ENCODE measurements around the gene SREBF2. TPM values are rescaled to one million over a fixed set of nuclear protein-coding genes. Genes with fewer than 3 reads are reported as not detected.

SREBF2 gene
- total RNA-seq, 1 donor from 2014 or later: 108 TPM

DNA sequence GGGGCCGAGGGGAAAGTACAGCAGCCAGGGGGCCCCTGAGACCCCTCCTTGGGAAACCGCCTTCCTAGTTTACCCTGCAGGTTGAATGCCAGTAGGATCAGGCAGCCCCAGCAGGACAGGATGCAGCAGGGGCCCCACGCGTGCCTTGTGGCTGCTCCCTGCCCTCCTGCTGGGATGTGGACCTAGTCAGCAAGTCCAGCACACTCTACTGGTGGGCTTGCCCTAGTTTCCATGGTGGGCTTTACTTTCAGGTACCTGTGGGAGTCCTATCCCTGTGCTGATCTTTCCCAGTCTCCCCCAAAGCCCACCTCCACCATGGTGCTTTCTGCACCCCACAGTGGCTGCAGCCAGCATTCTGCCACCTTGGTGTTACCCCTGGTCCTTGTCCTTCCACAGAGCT lies 59.8 kb downstream of the SREBF2 start:
- TF ChIP-seq, protein P1, sequence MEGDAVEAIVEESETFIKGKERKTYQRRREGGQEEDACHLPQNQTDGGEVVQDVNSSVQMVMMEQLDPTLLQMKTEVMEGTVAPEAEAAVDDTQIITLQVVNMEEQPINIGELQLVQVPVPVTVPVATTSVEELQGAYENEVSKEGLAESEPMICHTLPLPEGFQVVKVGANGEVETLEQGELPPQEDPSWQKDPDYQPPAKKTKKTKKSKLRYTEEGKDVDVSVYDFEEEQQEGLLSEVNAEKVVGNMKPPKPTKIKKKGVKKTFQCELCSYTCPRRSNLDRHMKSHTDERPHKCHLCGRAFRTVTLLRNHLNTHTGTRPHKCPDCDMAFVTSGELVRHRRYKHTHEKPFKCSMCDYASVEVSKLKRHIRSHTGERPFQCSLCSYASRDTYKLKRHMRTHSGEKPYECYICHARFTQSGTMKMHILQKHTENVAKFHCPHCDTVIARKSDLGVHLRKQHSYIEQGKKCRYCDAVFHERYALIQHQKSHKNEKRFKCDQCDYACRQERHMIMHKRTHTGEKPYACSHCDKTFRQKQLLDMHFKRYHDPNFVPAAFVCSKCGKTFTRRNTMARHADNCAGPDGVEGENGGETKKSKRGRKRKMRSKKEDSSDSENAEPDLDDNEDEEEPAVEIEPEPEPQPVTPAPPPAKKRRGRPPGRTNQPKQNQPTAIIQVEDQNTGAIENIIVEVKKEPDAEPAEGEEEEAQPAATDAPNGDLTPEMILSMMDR (IDR thresholded peaks at IDR 0.05; ENCODE audit: insufficient read depth, low read length, poor library complexity, severe bottlenecking): no peak
- no peak for DNase-seq (ENCODE audit: low read depth)
- no peaks in the 10 kb centered on the region for H3K36me3 ChIP-seq (ENCODE audit: control insufficient read depth, insufficient read depth, low read length)
- no peaks in the 10 kb centered on the region for H3K27me3 ChIP-seq (ENCODE audit: control insufficient read depth, insufficient read depth, low read length)
- no peak overlapping the region for H3K4me3 ChIP-seq (ENCODE audit: low read depth, low read length)

DNA sequence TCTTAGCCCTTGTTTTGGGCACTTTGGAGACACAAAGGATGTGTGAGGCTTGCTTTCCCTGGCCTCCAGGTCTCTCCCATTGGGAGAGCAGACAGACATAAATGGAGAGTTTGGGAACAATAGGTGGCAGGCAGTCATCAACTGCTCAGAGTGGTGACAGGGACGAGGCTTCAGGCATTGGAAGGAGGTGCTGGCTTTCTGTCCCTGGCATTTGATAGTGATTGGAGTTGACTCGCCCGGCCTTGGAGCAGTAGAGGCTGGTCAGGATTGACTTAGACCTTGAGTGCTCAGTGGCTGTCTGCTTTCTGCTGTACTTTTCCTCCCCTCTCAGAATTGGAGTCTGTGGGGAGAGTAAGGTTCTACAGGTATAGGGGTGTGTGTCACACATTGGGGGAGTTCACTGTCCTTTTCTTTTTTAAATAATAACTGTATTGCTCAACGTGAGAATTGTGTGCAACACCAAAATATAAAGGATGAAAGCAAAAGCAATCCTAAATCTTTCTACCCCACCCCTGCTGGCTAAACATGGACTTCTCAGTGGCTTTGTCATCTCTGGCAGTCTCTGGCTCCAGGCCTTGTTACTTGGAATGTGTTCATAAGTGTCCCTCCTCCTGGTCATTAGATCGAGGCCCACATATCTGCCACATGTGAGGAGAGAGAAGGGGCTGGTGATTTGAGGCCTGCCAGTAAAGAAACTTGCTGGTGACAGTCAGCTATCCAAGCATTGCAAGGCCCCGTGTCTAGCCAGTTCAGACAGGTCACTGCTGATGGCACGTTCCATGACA lies 60.9 kb downstream of the SREBF2 start:
- Histone ChIP-seq H3K4me3 (ENCODE audit: low read depth, low read length) (no peak overlapping the region), H3K27me3 (ENCODE audit: control insufficient read depth, insufficient read depth, low read length) (no peaks in the 10 kb centered on the region), H3K36me3 (ENCODE audit: control insufficient read depth, insufficient read depth, low read length) (peaks cover 2% of the 10 kb centered on the region)
- TF ChIP-seq, protein P1 (IDR thresholded peaks at IDR 0.05; ENCODE audit: insufficient read depth, low read length, poor library complexity, severe bottlenecking): no peak
- DNase-seq (ENCODE audit: low read depth): no peak

DNA sequence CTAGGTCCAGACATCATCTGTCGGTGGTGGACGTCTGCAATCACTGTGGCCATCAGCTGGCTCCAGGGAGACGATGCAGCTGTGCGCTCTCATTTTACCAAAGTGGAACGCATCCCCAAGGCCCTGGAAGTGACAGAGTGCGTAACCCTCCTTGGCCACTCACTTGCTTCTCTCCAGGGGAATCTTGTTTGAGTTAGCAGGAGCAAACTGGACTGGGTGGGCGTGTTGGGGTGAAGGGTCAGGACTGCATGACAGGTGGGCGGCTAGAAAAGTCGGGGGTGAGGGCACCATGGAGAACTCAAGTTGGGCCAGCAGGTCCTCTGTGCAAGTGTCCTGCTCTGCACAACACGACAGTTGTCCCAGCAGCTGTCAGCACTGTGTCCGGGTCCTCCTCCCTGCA lies 65.7 kb downstream of the SREBF2 start:
- TF ChIP-seq, protein P1 (IDR thresholded peaks at IDR 0.05; ENCODE audit: insufficient read depth, low read length, poor library complexity, severe bottlenecking): no peak
- DNase-seq (ENCODE audit: low read depth): no peak
- H3K27me3 ChIP-seq (ENCODE audit: control insufficient read depth, insufficient read depth, low read length): no peaks in the 10 kb centered on the region
- H3K4me3 ChIP-seq (ENCODE audit: low read depth, low read length): no peak overlapping the region
- H3K36me3 ChIP-seq (ENCODE audit: control insufficient read depth, insufficient read depth, low read length): peaks cover 10% of the 10 kb centered on the region

DNA sequence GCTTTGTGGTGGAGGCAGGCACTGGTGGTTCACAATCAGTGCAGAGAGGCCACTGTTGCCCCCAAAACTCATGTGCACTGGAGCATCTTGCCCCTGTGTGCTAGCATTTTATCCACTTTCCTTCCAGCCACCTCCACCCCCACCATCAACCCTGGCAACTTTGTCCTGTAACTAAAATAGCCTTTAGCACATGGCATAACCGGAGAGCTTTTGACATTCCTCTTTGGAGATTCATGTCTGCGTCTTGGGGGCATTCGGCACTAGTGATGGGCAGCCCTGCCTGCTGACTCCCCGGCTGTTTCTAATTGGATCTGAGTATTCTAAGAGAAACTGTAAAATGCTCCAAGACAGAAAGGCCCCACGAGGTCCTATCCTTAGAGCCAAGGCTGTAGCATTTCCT lies 66.2 kb downstream of the SREBF2 start:
- no peak overlapping the region for H3K4me3 ChIP-seq (ENCODE audit: low read depth, low read length)
- TF ChIP-seq, protein P1 (IDR thresholded peaks at IDR 0.05; ENCODE audit: insufficient read depth, low read length, poor library complexity, severe bottlenecking): no peak
- peaks cover 12% of the 10 kb centered on the region for H3K36me3 ChIP-seq (ENCODE audit: control insufficient read depth, insufficient read depth, low read length)
- no peak for DNase-seq (ENCODE audit: low read depth)
- H3K27me3 ChIP-seq (ENCODE audit: control insufficient read depth, insufficient read depth, low read length): no peaks in the 10 kb centered on the region

DNA sequence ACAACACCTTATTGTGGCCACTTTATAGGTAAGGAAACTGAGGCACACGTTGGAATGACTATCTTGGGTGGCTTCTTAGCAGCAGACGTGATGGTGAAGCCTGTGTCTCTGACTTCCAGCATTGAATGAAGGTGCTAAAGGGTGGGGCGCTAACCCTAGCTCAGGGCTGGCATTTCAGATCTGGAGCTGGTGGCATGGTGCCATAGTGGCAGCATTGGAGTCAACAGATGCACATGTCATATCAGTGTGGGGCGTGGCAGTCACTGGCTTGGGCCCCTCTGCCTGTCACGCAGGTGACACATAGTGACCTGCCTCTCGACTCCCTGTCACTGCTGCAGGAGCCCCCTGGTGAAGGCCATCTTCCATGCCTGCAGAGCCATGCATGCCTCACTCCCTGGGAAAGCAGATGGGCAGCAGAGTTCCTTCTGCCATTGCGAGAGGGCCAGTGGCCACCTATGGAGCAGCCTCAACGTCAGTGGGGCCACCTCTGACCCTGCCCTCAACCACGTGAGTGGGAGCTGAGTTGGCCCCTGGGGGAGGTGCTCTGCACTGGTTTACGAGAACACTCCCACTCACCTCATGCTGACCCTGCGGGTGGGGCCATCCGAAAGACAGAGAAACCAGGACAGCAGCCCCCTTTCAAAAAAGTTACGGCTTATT lies 67.2 kb downstream of the SREBF2 start:
- DNase-seq (ENCODE audit: low read depth): no peak
- Histone ChIP-seq H3K4me3 (ENCODE audit: low read depth, low read length) (no peak overlapping the region), H3K27me3 (ENCODE audit: control insufficient read depth, insufficient read depth, low read length) (no peaks in the 10 kb centered on the region), H3K36me3 (ENCODE audit: control insufficient read depth, insufficient read depth, low read length) (peaks cover 17% of the 10 kb centered on the region)
- TF ChIP-seq, protein P1 (IDR thresholded peaks at IDR 0.05; ENCODE audit: insufficient read depth, low read length, poor library complexity, severe bottlenecking): no peak

Measured in kidney epithelial cell (primary cell).